ENCODE results near the gene ZNF502.

Gene ZNF502

DNA sequence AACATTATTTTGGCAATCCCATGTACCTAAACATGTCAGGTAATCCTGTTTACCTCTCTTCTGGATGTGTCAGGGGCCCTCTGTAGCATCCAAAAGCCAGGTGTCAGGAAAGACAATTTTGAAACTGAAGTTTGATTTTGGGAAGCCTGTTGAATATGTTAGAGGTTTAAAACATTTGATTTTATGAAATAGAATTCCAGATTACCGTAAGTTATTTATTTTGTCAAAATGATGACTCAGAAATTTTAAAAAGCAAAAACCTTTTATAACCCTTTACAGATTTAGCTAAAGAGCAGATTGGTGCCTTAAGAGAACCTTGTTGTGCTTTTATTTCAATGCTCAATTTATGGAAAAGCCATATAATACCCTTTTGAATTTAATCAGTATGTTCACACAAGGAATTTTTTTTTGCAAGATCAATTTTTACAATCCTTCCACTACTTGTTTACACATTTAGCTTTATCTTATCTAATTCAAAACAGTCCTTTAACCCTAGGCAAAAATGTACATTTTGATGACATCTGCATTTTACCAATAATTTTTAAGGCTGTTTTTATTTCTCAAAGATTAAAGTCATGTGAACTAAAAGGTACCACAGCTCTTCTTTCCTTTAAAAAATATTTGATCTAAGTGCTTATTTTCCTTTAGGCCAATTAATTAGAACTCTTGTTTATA lies 59.1 kb downstream of the ZNF502 start:
- DNase-seq (ENCODE audit: low spot score): no peak

GRCh38 chr3:44772099-44772442 lies 59.6 kb downstream of the ZNF502 start:
- DNase-seq (ENCODE audit: low spot score): no peak

Data from kidney tubule cell (primary cell).